Transverse colon (tissue), 4 donors: ENCODE data around the gene NBEAL2. TPM values are rescaled to one million over a fixed set of nuclear protein-coding genes. Genes with fewer than 3 reads are reported as not detected.

ENCODE experiments used
- DNase-seq: peaks from one replicate; pipeline ENCODE4 v3.0.0-alpha.2; 2019
- H3K27ac ChIP-seq, 4 donors: fragments of 200-600 bp; sonication (generic); 2 replicates each; pipeline ENCODE4 v1.5.1; 2016 to 2018; ENCODE audit warnings: inconsistent platforms in 4 of 4
- H3K27me3 ChIP-seq: fragments of 200-600 bp; sonication (generic); 2 replicates; pipeline ENCODE4 v1.5.1; 2017; ENCODE audit warnings: inconsistent platforms
- H3K36me3 ChIP-seq, 4 donors: fragments of 200-600 bp; sonication (generic); 2 replicates each; pipeline ENCODE4 v1.5.1; 2017 to 2019; ENCODE audit warnings: inconsistent platforms in 4 of 4
- H3K4me1 ChIP-seq, 4 donors: fragments of 200-600 bp; sonication (generic); 2 replicates each; pipeline ENCODE4 v1.5.1; 2017 to 2020; ENCODE audit warnings: inconsistent platforms in 4 of 4
- H3K4me3 ChIP-seq, 4 donors: fragments of 200-600 bp; sonication (generic); 1 replicate in 1 of 4; 2 replicates in 3 of 4; pipeline versions ENCODE4 v1.5.1 to v1.6.1; 2017 to 2019; ENCODE audit warnings: inconsistent platforms in 4 of 4
- H3K9me3 ChIP-seq, 2 donors: fragments of 200-600 bp; sonication (generic); 2 replicates each; pipeline ENCODE4 v1.5.1; 2017 to 2019; ENCODE audit warnings: inconsistent platforms in 2 of 2
- EP300 ChIP-seq: sonication (generic); formaldehyde crosslinking; IDR thresholded peaks from one replicate; pipeline ENCODE4 v1.6.1; 2017; ENCODE audit warnings: antibody characterized with exemption, low read depth
- POLR2A ChIP-seq: fragments of 450-650 bp; IDR thresholded peaks from one replicate; pipeline ENCODE4 v1.6.1; 2016; ENCODE audit warnings: antibody characterized with exemption, mild to moderate bottlenecking, moderate library complexity
- POLR2AphosphoS5 ChIP-seq, 3 donors: sonication (generic); formaldehyde crosslinking; IDR thresholded peaks; one replicate each; pipeline ENCODE4 v1.6.1; 2016; ENCODE audit warnings: antibody characterized with exemption in 3 of 3
- WGBS, 2 donors: methylation state at CpG; one replicate each; pipeline ENCODE4 v1.1.5; 2018; ENCODE audit warnings: low coverage in 1 of 2; 5-methylcytosine and 5-hydroxymethylcytosine counted together
- in situ Hi-C, 4 donors: fragments of 200-750 bp; cut with MboI; loops; one replicate each; pipeline versions ENCODE4 v1.15.0 to v1.15.1; 2017; ENCODE audit warnings: low sequenced_read_pairs in 3 of 4, low pct_ligation_motif_present in 1 of 4, low pct_unique_long_range_greater_than_20kb in 1 of 4
- intact Hi-C: fragments of 100-400 bp; cut with DNase I; formaldehyde crosslinking; loops from one replicate; pipeline ENCODE4 v1.15.1; 2023; ENCODE audit warnings: low total_unique reads
- total RNA-seq, 4 donors: library from RNA; depleted of rRNA; stranded (reverse); fragments of >200 nt; gene quantifications; one replicate each; pipeline ENCODE4 v1.1.0, GENCODE V29; 2016
- TF ChIP-seq, protein P1 (sequence below), 5 experiments: fragments of 200-600 bp in 3 of 5; fragments of 450-650 bp in 2 of 5; sonication (generic) in 3 of 5; IDR thresholded peaks; 1 replicate in 2 of 5; 2 replicates in 3 of 5; pipeline ENCODE4 v1.5.1; 2016 to 2017; ENCODE audit warnings: antibody characterized with exemption in 5 of 5, inconsistent platforms in 3 of 5, mild to moderate bottlenecking in 2 of 5, moderate library complexity in 1 of 5

NBEAL2 gene
- total RNA-seq, 4 donors from 2014 or later = 81.1 to 163 (median 122) TPM

DNA sequence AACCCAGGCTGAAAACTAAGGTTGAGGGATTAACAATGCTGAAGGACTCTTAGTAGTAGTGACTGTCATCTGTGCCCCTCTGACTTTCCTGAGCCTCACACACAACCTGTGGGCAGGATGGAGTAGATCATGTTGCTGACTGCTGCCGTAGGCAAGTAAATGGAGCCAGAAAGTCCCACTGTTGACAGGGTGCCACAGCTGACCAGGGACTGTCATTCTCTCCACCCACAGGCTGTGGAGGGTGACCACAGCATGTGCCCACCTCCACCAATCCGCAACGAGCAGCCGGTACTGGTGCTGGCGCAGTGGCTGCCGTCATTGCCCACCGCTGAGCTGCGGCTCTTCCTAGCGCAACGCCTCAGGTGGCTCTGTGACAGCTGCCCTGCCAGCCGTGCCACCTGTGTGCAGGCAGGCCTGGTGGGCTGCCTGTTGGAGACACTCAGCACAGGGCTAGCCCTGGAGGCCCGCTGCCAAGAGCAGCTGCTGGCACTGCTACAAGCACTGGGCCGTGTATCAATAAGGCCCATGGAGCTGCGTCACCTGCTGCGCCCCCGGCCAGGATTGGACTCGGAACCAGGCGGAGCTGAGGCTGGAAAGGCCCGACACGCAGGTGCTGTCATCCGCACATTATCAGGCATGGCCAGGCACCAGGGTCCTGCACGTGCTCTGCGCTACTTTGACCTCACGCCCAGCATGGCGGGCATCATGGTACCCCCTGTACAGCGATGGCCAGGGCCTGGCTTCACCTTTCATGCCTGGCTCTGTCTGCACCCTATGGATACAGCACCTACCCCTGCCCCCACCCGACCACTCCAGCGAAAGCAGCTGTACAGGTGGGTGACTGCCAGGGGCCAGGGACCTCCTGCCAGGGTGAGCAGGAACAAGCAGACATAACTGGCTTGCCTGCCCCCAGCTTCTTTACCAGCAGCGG lies 15.6 kb downstream of the NBEAL2 start:
- Histone ChIP-seq H3K36me3 (no peaks in the 10 kb centered on the region), H3K9me3 (no peaks in the 10 kb centered on the region), H3K27ac (no peak overlapping the region), H3K4me1 (peaks cover 0 to 5% (median 0%) of the 10 kb centered on the region in 4 donors), H3K27me3 (no peaks in the 10 kb centered on the region), H3K4me3 (no peak overlapping the region)
- WGBS, 2 donors = 93 to 96% methylated on average over 3 to 18 of the region's 29 CpGs
- TF ChIP-seq EP300 (no peak), POLR2A (no peak), POLR2AphosphoS5 (IDR thresholded peaks at IDR 0.05) (no peak)
- TF ChIP-seq, protein P1, sequence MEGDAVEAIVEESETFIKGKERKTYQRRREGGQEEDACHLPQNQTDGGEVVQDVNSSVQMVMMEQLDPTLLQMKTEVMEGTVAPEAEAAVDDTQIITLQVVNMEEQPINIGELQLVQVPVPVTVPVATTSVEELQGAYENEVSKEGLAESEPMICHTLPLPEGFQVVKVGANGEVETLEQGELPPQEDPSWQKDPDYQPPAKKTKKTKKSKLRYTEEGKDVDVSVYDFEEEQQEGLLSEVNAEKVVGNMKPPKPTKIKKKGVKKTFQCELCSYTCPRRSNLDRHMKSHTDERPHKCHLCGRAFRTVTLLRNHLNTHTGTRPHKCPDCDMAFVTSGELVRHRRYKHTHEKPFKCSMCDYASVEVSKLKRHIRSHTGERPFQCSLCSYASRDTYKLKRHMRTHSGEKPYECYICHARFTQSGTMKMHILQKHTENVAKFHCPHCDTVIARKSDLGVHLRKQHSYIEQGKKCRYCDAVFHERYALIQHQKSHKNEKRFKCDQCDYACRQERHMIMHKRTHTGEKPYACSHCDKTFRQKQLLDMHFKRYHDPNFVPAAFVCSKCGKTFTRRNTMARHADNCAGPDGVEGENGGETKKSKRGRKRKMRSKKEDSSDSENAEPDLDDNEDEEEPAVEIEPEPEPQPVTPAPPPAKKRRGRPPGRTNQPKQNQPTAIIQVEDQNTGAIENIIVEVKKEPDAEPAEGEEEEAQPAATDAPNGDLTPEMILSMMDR (IDR thresholded peaks at IDR 0.05) = no peak
- DNase-seq = no peak
- intact Hi-C loops (loop anchor here (5.0 kb wide), 1 partner anchor 73 kb away; no protein-coding TSS in a partner anchor), in situ Hi-C loops (loop anchor here in 1 of 4 donors (10.0 kb wide), 1 partner anchor 70 kb away; no protein-coding TSS in a partner anchor)

DNA sequence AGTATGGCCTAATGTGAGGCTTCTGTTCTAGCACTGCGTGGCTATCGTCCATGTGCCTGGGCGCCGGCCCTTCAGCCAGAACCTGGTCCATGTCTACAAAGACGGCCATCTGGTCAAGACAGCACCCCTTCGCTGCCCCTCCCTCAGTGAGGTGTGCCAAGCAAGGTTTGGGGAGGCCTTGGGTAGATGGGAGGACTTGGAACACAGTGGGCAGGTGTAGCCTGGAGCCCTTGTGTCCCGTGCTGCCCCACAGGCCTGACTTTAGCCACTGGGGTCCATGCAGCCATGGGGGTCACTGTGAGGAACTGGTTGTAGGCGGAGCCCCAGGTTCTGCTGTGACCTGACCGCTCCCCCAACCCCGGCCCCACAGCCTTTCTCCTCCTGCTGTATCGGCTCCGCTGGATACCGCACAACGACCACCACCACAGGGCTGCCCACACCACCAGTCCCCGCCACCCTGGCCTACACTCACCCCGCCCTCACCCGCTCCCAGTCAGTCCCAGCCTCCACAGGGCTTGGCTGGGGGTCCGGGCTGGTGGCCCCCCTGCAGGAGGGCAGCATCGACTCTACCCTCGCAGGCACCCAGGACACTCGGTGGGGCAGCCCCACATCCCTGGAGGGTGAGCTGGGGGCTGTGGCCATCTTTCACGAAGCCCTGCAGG lies 16.6 kb downstream of the NBEAL2 start:
- 94% methylated on average over 22 of the region's 22 CpGs; no CpG with 5 or more reads in 1 of the 2 donors for WGBS, 2 donors
- Histone ChIP-seq H3K4me1 (peaks cover 0 to 5% (median 0%) of the 10 kb centered on the region in 4 donors), H3K36me3 (peaks cover 0 to 8% (median under 1%) of the 10 kb centered on the region in 4 donors), H3K9me3 (no peaks in the 10 kb centered on the region), H3K4me3 (no peak overlapping the region), H3K27ac (no peak overlapping the region), H3K27me3 (no peaks in the 10 kb centered on the region)
- in situ Hi-C loops = loop anchor here in 1 of 4 donors (10.0 kb wide), 1 partner anchor 71 kb away; no protein-coding TSS in a partner anchor
- intact Hi-C loops = loop anchor here (5.0 kb wide), 1 partner anchor 74 kb away; no protein-coding TSS in a partner anchor
- DNase-seq = no peak
- TF ChIP-seq EP300 = no peak

DNA sequence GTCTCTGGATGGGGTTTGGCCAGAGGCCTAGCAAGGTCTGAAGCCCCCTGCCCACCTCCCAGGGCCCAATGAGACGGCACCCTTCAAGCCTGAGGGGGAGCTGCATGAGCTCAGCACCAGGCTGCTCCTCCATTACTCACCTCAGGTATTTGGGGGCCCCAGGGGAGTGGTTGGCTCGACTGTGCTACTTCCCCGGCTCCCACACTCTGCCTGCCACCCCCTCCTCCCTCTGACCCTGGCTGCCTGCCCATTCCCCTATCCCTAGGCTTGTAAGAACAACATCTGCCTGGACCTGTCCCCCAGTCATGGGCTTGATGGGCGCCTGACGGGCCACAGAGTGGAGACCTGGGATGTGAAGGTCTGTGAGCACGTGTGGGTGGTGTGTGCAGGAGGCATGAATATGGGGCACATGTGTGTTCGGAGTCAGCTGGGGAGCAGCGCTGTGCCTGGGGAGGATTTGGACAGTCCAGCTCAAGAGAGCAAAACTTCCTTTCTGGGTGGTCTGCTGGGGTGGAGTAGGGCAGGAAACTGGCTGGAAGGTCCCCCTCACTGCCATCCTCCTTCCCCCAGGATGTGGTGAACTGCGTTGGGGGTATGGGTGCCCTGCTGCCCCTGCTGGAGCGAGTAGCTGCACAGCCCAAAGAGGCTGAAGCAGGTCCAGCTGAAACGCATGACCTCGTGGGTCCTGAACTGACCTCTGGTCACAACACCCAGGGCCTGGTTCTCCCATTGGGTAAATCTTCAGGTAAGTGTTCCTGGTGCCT lies 17.4 kb downstream of the NBEAL2 start:
- H3K9me3 ChIP-seq = no peaks in the 10 kb centered on the region
- H3K4me3 ChIP-seq = no peak overlapping the region
- H3K36me3 ChIP-seq = peaks cover 0 to 12% (median 3%) of the 10 kb centered on the region in 4 donors
- no peak overlapping the region for H3K27ac ChIP-seq
- TF ChIP-seq POLR2AphosphoS5 (IDR thresholded peaks at IDR 0.05) (no peak), EP300 (no peak), POLR2A (no peak)
- TF ChIP-seq, protein P1 (IDR thresholded peaks at IDR 0.05) = no peak
- WGBS, 2 donors = 76% methylated on average over 12 of the region's 12 CpGs; no CpG with 5 or more reads in 1 of the 2 donors
- in situ Hi-C loops (loop anchor here in 1 of 4 donors (10.0 kb wide), 1 partner anchor 72 kb away; no protein-coding TSS in a partner anchor), intact Hi-C loops (loop anchor here (5.0 kb wide), 1 partner anchor 75 kb away; no protein-coding TSS in a partner anchor)
- H3K4me1 ChIP-seq = peaks cover 0 to 5% (median 0%) of the 10 kb centered on the region in 4 donors
- DNase-seq = no peak
- no peaks in the 10 kb centered on the region for H3K27me3 ChIP-seq

DNA sequence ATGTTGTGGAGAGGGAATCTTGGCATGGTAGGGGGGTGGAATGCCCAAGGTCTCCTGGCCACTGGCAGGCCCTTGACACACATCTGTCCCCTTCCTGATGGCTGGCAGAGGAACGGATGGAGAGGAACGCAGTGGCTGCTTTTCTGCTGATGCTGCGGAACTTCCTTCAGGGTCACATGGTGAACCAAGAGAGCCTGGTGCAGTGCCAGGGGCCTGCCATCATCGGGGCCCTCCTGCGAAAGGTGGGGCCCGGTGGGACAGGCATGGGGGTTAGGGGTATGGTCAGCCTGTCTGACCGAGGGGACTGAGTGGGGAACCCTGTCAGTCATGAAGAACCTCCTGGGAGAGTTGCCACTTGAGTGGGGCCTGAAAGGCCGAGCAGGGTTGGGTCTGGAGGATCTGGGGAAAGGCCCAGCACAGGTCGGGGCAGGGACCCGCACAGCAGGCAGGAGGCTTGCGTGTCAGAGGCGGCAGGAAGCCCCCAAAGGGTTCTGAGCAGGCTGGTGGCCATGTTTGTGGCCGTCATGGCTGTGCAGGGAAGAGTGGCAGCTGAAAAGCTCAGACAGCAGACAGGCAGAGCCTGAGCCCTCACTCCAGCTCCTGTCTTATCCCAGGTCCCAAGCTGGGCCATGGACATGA lies 18.1 kb downstream of the NBEAL2 start:
- Histone ChIP-seq H3K4me1 (peaks cover 0 to 5% (median 0%) of the 10 kb centered on the region in 4 donors), H3K9me3 (no peaks in the 10 kb centered on the region), H3K27ac (no peak overlapping the region), H3K27me3 (no peaks in the 10 kb centered on the region), H3K4me3 (no peak overlapping the region), H3K36me3 (peaks cover 0 to 19% (median 3%) of the 10 kb centered on the region in 4 donors)
- WGBS, 2 donors = 86 to 90% methylated on average over 4 to 11 of the region's 13 CpGs
- no peak for DNase-seq
- TF ChIP-seq POLR2A (no peak), POLR2AphosphoS5 (IDR thresholded peaks at IDR 0.05) (no peak), EP300 (no peak)
- TF ChIP-seq, protein P1 (IDR thresholded peaks at IDR 0.05) = no peak
- intact Hi-C loops = loop anchor here (5.0 kb wide), 1 partner anchor 75 kb away; no protein-coding TSS in a partner anchor
- in situ Hi-C loops = loop anchor here in 1 of 4 donors (10.0 kb wide), 1 partner anchor 73 kb away; no protein-coding TSS in a partner anchor
